Astrocyte of the hippocampus (primary cell): ENCODE measurements around the gene TUBB6.

Source experiments
- DNase-seq: peaks from one replicate; pipeline ENCODE4 v3.0.0; 2011; ENCODE audit warnings: low read depth, low spot score

Gene TUBB6

GRCh38 chr18:12307701-12308385, at the start of gene TUBB6:
Gene TUBB6 (plus strand): TSS chr18:12308241. CDS start chr18:12308293, 52 bp downstream.
- DNase-seq = peak; percentile 93

GRCh38 chr18:12258719-12259705, 49.0 kb upstream of the TUBB6 start:
- DNase-seq = no peak

GRCh38 chr18:12262748-12263147, 45.3 kb upstream of the TUBB6 start:
- no peak for DNase-seq

- DNase-seq = no peak
Observed at GRCh38 chr18:12264864-12265263, 43.2 kb upstream of the TUBB6 start.

- DNase-seq = peak; percentile 92
Observed at GRCh38 chr18:12271376-12272235, 36.4 kb upstream of the TUBB6 start.

- DNase-seq = no peak
Observed at GRCh38 chr18:12274793-12275192, 33.2 kb upstream of the TUBB6 start.

GRCh38 chr18:12276736-12277554, 31.1 kb upstream of the TUBB6 start:
- no peak for DNase-seq

GRCh38 chr18:12278215-12278671, 29.8 kb upstream of the TUBB6 start:
- peak; percentile 37 for DNase-seq

- DNase-seq = peak; percentile 98
Observed at GRCh38 chr18:12278741-12279682, 29.0 kb upstream of the TUBB6 start.

GRCh38 chr18:12279781-12280531, 28.1 kb upstream of the TUBB6 start:
- no peak for DNase-seq

- no peak for DNase-seq
Observed at GRCh38 chr18:12281861-12282260, 26.2 kb upstream of the TUBB6 start.

- peak; percentile 70 for DNase-seq
Observed at GRCh38 chr18:12282442-12283039, 25.5 kb upstream of the TUBB6 start.

GRCh38 chr18:12283256-12283655, 24.8 kb upstream of the TUBB6 start:
- DNase-seq = peak; percentile 40

- no peak for DNase-seq
Observed at GRCh38 chr18:12283666-12284065, 24.4 kb upstream of the TUBB6 start.

- peak; percentile 59 for DNase-seq
Observed at GRCh38 chr18:12287131-12287681, 20.8 kb upstream of the TUBB6 start.

GRCh38 chr18:12287684-12288402, 20.2 kb upstream of the TUBB6 start:
- peak; percentile 95 for DNase-seq

- DNase-seq = no peak
Observed at GRCh38 chr18:12288403-12288755, 19.7 kb upstream of the TUBB6 start.

GRCh38 chr18:12290086-12290485, 18.0 kb upstream of the TUBB6 start:
- no peak for DNase-seq
